Natural killer cell (primary cell): ENCODE data around the gene ST6GALNAC3. TPM values are rescaled to one million over a fixed set of nuclear protein-coding genes. Genes with fewer than 3 reads are reported as not detected.

Experiments used
- ATAC-seq, 3 donors: fragments of 150-1000 bp in 2 of 3; fragments of 200-7000 bp in 1 of 3; cut with Tn5 transposase; 1 replicate in 1 of 3; 2 replicates in 2 of 3; pipeline ENCODE4 v1.10.0; 2021; ENCODE audit warnings: mild to moderate bottlenecking in 2 of 3, moderate library complexity in 2 of 3
- DNase-seq, 2 donors: peaks; one replicate each; pipeline versions ENCODE4 v3.0.0 to v3.0.0-alpha.2; 2013 to 2021; ENCODE audit warnings: mixed read lengths in 1 of 2
- H3K27ac ChIP-seq: one replicate; pipeline ENCODE4 v1.5.1; 2013; ENCODE audit warnings: mild to moderate bottlenecking, low read length
- H3K27me3 ChIP-seq: one replicate; pipeline ENCODE4 v1.6.1; 2013; ENCODE audit warnings: low read length; ENCODE audit not compliant: control insufficient read depth, insufficient read depth
- H3K36me3 ChIP-seq: one replicate; pipeline ENCODE4 v1.6.1; 2013; ENCODE audit warnings: low read length; ENCODE audit not compliant: control insufficient read depth, insufficient read depth
- H3K4me1 ChIP-seq: one replicate; pipeline ENCODE4 v1.6.1; 2013; ENCODE audit warnings: low read length; ENCODE audit not compliant: control insufficient read depth, insufficient read depth
- H3K4me3 ChIP-seq: one replicate; pipeline ENCODE4 v1.5.1; 2013; ENCODE audit warnings: low read length
- H3K9me3 ChIP-seq: one replicate; pipeline ENCODE4 v1.6.1; 2013; ENCODE audit warnings: low read length; ENCODE audit not compliant: control insufficient read depth, insufficient read depth
- H3K27ac Mint-ChIP-seq, 2 donors: one replicate each; pipeline ENCODE4 v1.8.0; 2022; ENCODE audit warnings: mild to moderate bottlenecking in 2 of 2, mixed read lengths in 2 of 2, moderate library complexity in 1 of 2
- H3K27me3 Mint-ChIP-seq, 2 donors: one replicate each; pipeline ENCODE4 v1.8.0; 2022; ENCODE audit warnings: low read depth in 2 of 2, mixed read lengths in 2 of 2
- H3K36me3 Mint-ChIP-seq: one replicate; pipeline ENCODE4 v1.8.0; 2022; ENCODE audit warnings: mixed read lengths
- H3K4me1 Mint-ChIP-seq, 2 donors: one replicate each; pipeline ENCODE4 v1.8.0; 2022; ENCODE audit warnings: mixed read lengths in 2 of 2
- H3K4me3 Mint-ChIP-seq: one replicate; pipeline ENCODE4 v1.8.0; 2022; ENCODE audit warnings: mild to moderate bottlenecking, moderate library complexity, mixed read lengths
- H3K9me3 Mint-ChIP-seq, 2 donors: one replicate each; pipeline ENCODE4 v1.8.0; 2022; ENCODE audit warnings: mixed read lengths in 2 of 2
- CTCF ChIP-seq: fragments of 200-600 bp; IDR thresholded peaks from one replicate; pipeline ENCODE4 v1.8.0; 2022; ENCODE audit warnings: antibody characterized with exemption
- WGBS: methylation state at CpG from one replicate; pipeline ENCODE4 v1.1.7; 2013; ENCODE audit warnings: missing lambda C conversion rate; ENCODE audit not compliant: insufficient coverage; 5-methylcytosine and 5-hydroxymethylcytosine counted together
- intact Hi-C: fragments of 100-400 bp; cut with micrococcal nuclease; formaldehyde crosslinking; loops from one replicate; pipeline ENCODE4 v1.14.2; 2022
- total RNA-seq, 4 donors: library from RNA; stranded (reverse); fragments of 120-200 nt in 1 of 4; gene quantifications; one replicate each; pipeline versions ENCODE4 v1.2.3 to v1.2.4, GENCODE V29; 2013 to 2022

ST6GALNAC3 gene
- total RNA-seq, 3 donors from 2014 or later (not counting 1 experiment from before 2014, with no cell fraction given): not detected

DNA sequence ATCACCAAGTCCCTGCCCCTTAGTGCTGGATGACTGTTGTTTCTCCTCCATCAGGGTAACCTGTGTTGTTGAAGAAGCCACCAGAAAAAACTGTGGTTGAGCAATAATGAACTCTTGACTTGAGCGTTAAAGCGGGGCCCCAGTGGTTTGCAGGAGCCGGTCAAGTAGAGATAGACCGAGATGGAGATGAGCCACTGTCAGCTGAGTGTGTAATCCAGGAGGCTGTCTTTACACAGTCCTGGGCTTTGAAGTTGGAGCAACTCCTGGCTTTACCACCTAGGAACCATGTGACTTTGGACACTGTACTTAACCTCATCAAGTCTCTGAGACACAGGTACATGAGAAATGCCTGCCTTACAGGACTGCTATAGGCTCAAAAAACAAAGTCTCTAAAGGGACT is 158.1 kb downstream of the ST6GALNAC3 start:
- H3K4me3 Mint-ChIP-seq: no peak overlapping the region
- no peak for DNase-seq
- H3K27me3 ChIP-seq: no peaks in the 10 kb centered on the region
- H3K4me3 ChIP-seq: no peak overlapping the region
- no peaks in the 10 kb centered on the region for H3K4me1 Mint-ChIP-seq
- H3K36me3 Mint-ChIP-seq: no peaks in the 10 kb centered on the region
- H3K4me1 ChIP-seq: no peaks in the 10 kb centered on the region
- no peaks in the 10 kb centered on the region for H3K27me3 Mint-ChIP-seq
- 89% methylated on average over 4 of the region's 4 CpGs for WGBS
- intact Hi-C loops: no loop called here
- no peaks in the 10 kb centered on the region for H3K9me3 Mint-ChIP-seq
- H3K27ac ChIP-seq: no peak overlapping the region
- no peak overlapping the region for H3K27ac Mint-ChIP-seq
- no peak for TF ChIP-seq CTCF
- no peak for ATAC-seq
- H3K36me3 ChIP-seq: no peaks in the 10 kb centered on the region
- H3K9me3 ChIP-seq: no peaks in the 10 kb centered on the region

GRCh38 chr1:76234061-76234460 is 159.5 kb downstream of the ST6GALNAC3 start:
- no peaks in the 10 kb centered on the region for H3K27me3 Mint-ChIP-seq
- no peak overlapping the region for H3K4me3 ChIP-seq

DNA sequence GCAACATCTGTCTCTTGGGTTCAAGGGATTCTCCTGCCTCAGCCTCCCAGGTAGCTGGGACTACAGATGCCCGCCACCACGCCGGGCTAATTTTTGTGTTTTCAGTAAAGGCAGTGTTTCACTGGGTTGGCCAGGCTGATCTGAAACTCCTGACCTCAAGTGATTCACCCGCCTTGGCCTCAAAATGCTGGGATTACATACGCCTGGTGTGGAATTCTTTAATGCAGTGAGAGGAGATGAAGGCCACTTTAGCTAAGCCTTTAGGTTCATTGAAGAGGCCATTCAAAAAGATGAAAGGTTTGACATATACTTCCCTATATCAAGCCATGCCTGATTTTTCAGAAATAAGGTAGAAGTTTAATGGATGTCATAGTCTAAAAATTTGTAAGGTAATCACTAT is 162.7 kb downstream of the ST6GALNAC3 start:
- no peak overlapping the region for H3K27ac Mint-ChIP-seq

More at GRCh38 chr1:76234061-76234460, 159.5 kb downstream of the ST6GALNAC3 start:
- no peaks in the 10 kb centered on the region for H3K36me3 ChIP-seq
- H3K27ac Mint-ChIP-seq: no peak overlapping the region
- H3K27ac ChIP-seq: no peak overlapping the region
- no peak for DNase-seq
- 100% methylated on average over 1 of the region's 2 CpGs for WGBS
- no peak for ATAC-seq
- no peak overlapping the region for H3K4me3 Mint-ChIP-seq
- intact Hi-C loops: no loop called here
- H3K9me3 Mint-ChIP-seq: peaks cover 0 to 3% of the 10 kb centered on the region in 2 donors
- H3K4me1 ChIP-seq: no peaks in the 10 kb centered on the region
- H3K27me3 ChIP-seq: no peaks in the 10 kb centered on the region
- no peak for TF ChIP-seq CTCF
- no peaks in the 10 kb centered on the region for H3K36me3 Mint-ChIP-seq
- H3K4me1 Mint-ChIP-seq: no peaks in the 10 kb centered on the region
- no peaks in the 10 kb centered on the region for H3K9me3 ChIP-seq

More for the DNA sequence above, 162.7 kb downstream of the ST6GALNAC3 start:
- H3K4me3 Mint-ChIP-seq: no peak overlapping the region
- ATAC-seq (no peak), DNase-seq (no peak)
- no peaks in the 10 kb centered on the region for H3K9me3 ChIP-seq
- 94% methylated on average over 5 of the region's 5 CpGs for WGBS
- H3K4me3 ChIP-seq: no peak overlapping the region
- H3K36me3 ChIP-seq: no peaks in the 10 kb centered on the region
- TF ChIP-seq CTCF: no peak
- H3K4me1 Mint-ChIP-seq: no peaks in the 10 kb centered on the region
- H3K27ac ChIP-seq: no peak overlapping the region
- H3K4me1 ChIP-seq: no peaks in the 10 kb centered on the region
- H3K27me3 ChIP-seq: no peaks in the 10 kb centered on the region
- peaks cover 0 to 3% of the 10 kb centered on the region in 2 donors for H3K9me3 Mint-ChIP-seq
- intact Hi-C loops: no loop called here
- no peaks in the 10 kb centered on the region for H3K27me3 Mint-ChIP-seq
- H3K36me3 Mint-ChIP-seq: no peaks in the 10 kb centered on the region
